ENCODE data around the gene PKD1L1.
A peak's percentile ranks its signal among the peaks of the same experiment; 100 is the strongest.
"Not testable (repeated sequence)": the region's sequence is repeated elsewhere in the genome, so short reads cannot be mapped to it uniquely, and the experiment has no call there.

The PKD1L1 gene

GRCh38 chr7:47943676-47944474 is 4.4 kb downstream of the PKD1L1 start:
- no peak overlapping the region for H3K4me3 ChIP-seq (ENCODE audit: control insufficient read depth, low read depth, low read length)
- TF ChIP-seq, protein P1, sequence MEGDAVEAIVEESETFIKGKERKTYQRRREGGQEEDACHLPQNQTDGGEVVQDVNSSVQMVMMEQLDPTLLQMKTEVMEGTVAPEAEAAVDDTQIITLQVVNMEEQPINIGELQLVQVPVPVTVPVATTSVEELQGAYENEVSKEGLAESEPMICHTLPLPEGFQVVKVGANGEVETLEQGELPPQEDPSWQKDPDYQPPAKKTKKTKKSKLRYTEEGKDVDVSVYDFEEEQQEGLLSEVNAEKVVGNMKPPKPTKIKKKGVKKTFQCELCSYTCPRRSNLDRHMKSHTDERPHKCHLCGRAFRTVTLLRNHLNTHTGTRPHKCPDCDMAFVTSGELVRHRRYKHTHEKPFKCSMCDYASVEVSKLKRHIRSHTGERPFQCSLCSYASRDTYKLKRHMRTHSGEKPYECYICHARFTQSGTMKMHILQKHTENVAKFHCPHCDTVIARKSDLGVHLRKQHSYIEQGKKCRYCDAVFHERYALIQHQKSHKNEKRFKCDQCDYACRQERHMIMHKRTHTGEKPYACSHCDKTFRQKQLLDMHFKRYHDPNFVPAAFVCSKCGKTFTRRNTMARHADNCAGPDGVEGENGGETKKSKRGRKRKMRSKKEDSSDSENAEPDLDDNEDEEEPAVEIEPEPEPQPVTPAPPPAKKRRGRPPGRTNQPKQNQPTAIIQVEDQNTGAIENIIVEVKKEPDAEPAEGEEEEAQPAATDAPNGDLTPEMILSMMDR (IDR thresholded peaks at IDR 0.05; ENCODE audit: control insufficient read depth, insufficient read depth, low read depth, low read length, missing control alignments) = no peak
- DNase-seq (ENCODE audit: low read depth) = no peak

- not testable (repeated sequence) for H3K4me3 ChIP-seq (ENCODE audit: control insufficient read depth, low read depth, low read length); DNase-seq (ENCODE audit: low read depth)
Measured at GRCh38 chr7:47942651-47943050, 5.6 kb downstream of the PKD1L1 start.

DNA sequence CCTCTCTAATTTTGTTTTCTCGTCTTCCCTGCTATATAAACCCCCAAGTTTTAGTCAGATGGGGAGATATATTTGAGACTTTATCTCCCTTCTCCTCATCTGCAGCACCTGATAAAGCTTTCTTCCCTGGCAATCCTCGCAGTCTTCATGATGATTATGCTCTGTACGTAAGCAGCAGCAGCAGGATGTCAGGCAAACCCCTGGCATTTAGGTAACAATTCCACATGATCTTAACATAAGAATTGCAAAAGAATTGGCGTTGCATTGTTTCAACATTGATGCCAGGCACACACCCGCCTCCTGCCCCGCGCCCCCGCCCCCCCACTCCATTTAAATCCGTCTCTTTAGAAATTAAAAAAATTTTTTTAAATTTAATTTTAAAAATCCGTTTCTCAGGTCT is 6.1 kb downstream of the PKD1L1 start:
- TF ChIP-seq, protein P1 (IDR thresholded peaks at IDR 0.05; ENCODE audit: control insufficient read depth, insufficient read depth, low read depth, low read length, missing control alignments) = no peak
- no peak for DNase-seq (ENCODE audit: low read depth)
- H3K4me3 ChIP-seq (ENCODE audit: control insufficient read depth, low read depth, low read length) = no peak overlapping the region

DNA sequence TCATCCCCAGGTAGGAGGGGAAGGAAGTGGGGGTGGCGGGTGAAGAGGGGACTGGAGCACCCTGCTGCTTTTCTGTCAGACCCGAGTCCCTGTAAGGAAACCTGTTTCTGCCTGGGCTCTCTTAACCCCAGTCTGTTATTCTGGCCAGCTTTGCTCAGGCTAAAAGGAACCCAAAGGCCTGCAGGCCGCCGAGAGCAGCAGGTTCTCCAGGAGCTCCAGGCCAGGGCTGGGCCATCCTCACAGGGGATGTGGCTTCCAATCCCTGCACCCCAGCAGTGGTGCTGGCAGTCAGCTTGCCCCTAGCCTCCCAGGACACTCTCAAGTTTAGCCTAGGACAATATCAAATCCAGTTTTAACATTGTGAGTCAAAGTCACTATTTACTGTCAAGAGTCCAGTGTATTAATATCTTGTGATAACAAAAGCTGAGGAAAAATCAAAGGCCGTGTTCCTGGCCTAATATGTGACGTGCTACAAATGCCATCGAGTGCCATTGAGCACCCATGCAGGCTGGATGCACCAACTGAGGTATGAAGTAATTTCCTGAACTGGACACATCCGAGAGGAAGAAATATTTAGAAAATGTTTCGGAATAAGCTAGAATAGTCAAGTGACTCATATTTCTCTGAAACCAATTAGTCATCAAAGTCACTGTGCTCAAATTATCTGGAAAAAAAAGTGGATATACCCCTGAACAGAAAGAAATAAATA is 7.0 kb downstream of the PKD1L1 start:
- no peak overlapping the region for H3K4me3 ChIP-seq (ENCODE audit: control insufficient read depth, low read depth, low read length)
- TF ChIP-seq, protein P1 (IDR thresholded peaks at IDR 0.05; ENCODE audit: control insufficient read depth, insufficient read depth, low read depth, low read length, missing control alignments) = no peak
- peak; percentile 40 for DNase-seq (ENCODE audit: low read depth)

DNA sequence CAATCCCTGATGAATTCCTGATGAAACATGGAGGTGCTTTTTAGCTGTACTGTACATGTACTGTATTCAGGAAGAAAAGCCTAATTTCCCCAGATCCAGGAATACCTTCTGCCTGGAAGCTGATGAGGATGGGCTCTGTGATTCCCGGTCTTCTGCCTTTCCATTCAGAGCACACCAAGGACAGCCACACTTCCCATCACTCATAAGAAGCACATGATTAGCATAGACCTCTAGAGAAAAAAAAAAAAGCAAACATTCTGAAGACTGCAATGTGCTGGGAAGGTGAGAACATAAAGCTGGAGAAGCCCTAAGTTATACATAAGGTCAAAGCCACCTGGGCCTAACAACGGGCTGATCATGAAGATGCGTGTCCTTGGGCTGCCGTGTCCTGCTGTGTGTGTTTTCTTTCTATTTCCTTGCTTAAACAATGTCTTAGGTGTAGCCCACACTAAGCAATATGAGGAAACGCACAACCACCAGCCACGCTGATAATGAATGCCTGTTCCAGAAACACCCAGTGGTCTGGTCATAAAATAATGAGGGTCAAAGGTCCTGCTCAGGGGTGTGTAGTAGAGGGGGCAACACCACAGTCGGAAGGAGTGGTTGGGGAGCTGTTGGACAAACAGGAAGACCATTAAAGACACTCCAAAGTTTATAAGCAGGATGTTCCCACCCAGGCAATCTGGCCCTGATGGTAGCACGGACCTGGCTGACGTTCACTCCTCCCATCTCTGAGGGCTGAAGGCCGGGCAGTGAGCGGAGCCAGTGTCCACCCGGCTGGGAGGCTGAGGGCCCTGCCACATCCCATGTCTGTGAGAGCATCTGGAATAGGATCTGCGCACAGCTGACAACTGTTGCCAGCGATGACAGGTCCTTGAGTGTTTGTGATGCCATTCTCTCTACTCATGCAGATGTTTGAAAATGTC is 7.9 kb downstream of the PKD1L1 start:
- no peak for DNase-seq (ENCODE audit: low read depth)
- H3K4me3 ChIP-seq (ENCODE audit: control insufficient read depth, low read depth, low read length) = no peak overlapping the region
- TF ChIP-seq, protein P1 (IDR thresholded peaks at IDR 0.05; ENCODE audit: control insufficient read depth, insufficient read depth, low read depth, low read length, missing control alignments) = no peak

- DNase-seq (ENCODE audit: low read depth) = no peak
- H3K4me3 ChIP-seq (ENCODE audit: control insufficient read depth, low read depth, low read length) = no peak overlapping the region
- TF ChIP-seq, protein P1 (IDR thresholded peaks at IDR 0.05; ENCODE audit: control insufficient read depth, insufficient read depth, low read depth, low read length, missing control alignments) = no peak
Measured at GRCh38 chr7:47939425-47940036, 8.7 kb downstream of the PKD1L1 start.

Measured in AG09309 (cell line).